H1 (cell line): ENCODE data around the gene CLCN3. TPM values are rescaled to one million over a fixed set of nuclear protein-coding genes. Genes with fewer than 3 reads are reported as not detected.

Experiments
- CTCF ChIA-PET: fragments of 300-600 bp; sonication (Branson Sonifier 250); formaldehyde crosslinking; loops from one replicate; lab custom pipeline; 2021; ENCODE audit not compliant: partially characterized antibody; lab: Charles Lee
- POLR2A ChIA-PET: fragments of 300-600 bp; sonication (Branson Sonifier 250); formaldehyde crosslinking; loops from one replicate; lab custom pipeline; 2021; ENCODE audit warnings: inconsistent platforms; ENCODE audit not compliant: partially characterized antibody; lab: Charles Lee
- DNase-seq, 2 experiments: peaks; one replicate each; pipeline versions ENCODE4 v3.0.0 to v3.0.0-alpha.2; 2010 to 2022; ENCODE audit warnings: low spot score in 2 of 2, low read depth in 1 of 2, mixed read lengths in 1 of 2
- FAIRE-seq: peaks from 2 replicates; lab custom pipeline; 2011; peaks lifted over from hg19 to GRCh38; lab: Jason Lieb, UNC
- H2AFZ ChIP-seq: 2 replicates; pipeline ENCODE4 v1.8.1; 2012; ENCODE audit warnings: low read length, inconsistent platforms
- H2AK5ac ChIP-seq: 2 replicates; pipeline ENCODE4 v1.6.1; 2013; ENCODE audit warnings: low read depth, low read length
- H2BK120ac ChIP-seq: replicated peaks from 2 replicates; pipeline ENCODE3; 2013; ENCODE audit warnings: low read depth, low read length, inconsistent platforms
- H2BK12ac ChIP-seq: 2 replicates; pipeline ENCODE4 v1.6.1; 2013; ENCODE audit warnings: low read depth, low read length
- H2BK15ac ChIP-seq: 2 replicates; pipeline ENCODE4 v1.6.1; 2013; ENCODE audit warnings: low read length
- H2BK20ac ChIP-seq: 2 replicates; pipeline ENCODE4 v1.6.1; 2013; ENCODE audit warnings: low read length
- H2BK5ac ChIP-seq: 2 replicates; pipeline ENCODE4 v1.6.1; 2013; ENCODE audit warnings: low read depth, low read length
- H3K14ac ChIP-seq: 2 replicates; pipeline ENCODE4 v1.6.1; 2013; ENCODE audit warnings: inconsistent platforms; ENCODE audit not compliant: insufficient read length
- H3K18ac ChIP-seq: 2 replicates; pipeline ENCODE4 v1.6.1; 2013; ENCODE audit warnings: low read length; ENCODE audit errors: extremely low read depth
- H3K23ac ChIP-seq: 2 replicates; pipeline ENCODE4 v1.6.1; 2013; ENCODE audit warnings: inconsistent platforms; ENCODE audit not compliant: insufficient read length
- H3K23me2 ChIP-seq: 2 replicates; pipeline ENCODE4 v1.6.1; 2013; ENCODE audit warnings: low read depth, low read length
- H3K27ac ChIP-seq: 2 replicates; pipeline ENCODE4 v1.6.1; 2011; ENCODE audit warnings: low read depth, low read length, inconsistent platforms
- H3K27me3 ChIP-seq, 4 experiments: replicated peaks in 1 of 4; 1 replicate in 1 of 4; 2 replicates in 3 of 4; pipeline versions ENCODE4 v1.6.1 to v1.8.1; 2011 to 2013; ENCODE audit warnings: low read length in 3 of 4, mild to moderate bottlenecking in 3 of 4, inconsistent platforms in 2 of 4, mixed read lengths in 2 of 4, moderate library complexity in 1 of 4; ENCODE audit not compliant: control insufficient read depth in 3 of 4, insufficient read depth in 3 of 4; ENCODE audit errors: extremely low read depth in 1 of 4
- H3K36me3 ChIP-seq, 4 experiments: 2 replicates each; pipeline versions ENCODE4 v1.6.1 to v1.8.1; 2011 to 2013; ENCODE audit warnings: mild to moderate bottlenecking in 4 of 4, low read length in 3 of 4, moderate library complexity in 2 of 4, control low read depth in 1 of 4, inconsistent platforms in 1 of 4; ENCODE audit not compliant: insufficient read depth in 4 of 4, control insufficient read depth in 2 of 4
- H3K4ac ChIP-seq: replicated peaks from 2 replicates; pipeline ENCODE3; 2013; ENCODE audit warnings: low read length, low read depth, mixed read lengths, inconsistent platforms; ENCODE audit not compliant: insufficient read length
- H3K4me1 ChIP-seq, 4 experiments: replicated peaks in 1 of 4; 1 replicate in 1 of 4; 2 replicates in 3 of 4; pipeline versions ENCODE4 v1.6.1 to v1.8.1; 2011 to 2013; ENCODE audit warnings: low read length in 3 of 4, inconsistent platforms in 2 of 4, mixed read lengths in 1 of 4; ENCODE audit not compliant: insufficient read depth in 4 of 4, control insufficient read depth in 3 of 4
- H3K4me2 ChIP-seq, 2 experiments: 2 replicates each; pipeline versions ENCODE4 v1.6.1 to v1.8.1; 2011 to 2013; ENCODE audit warnings: low read depth in 2 of 2, low read length in 2 of 2, control low read depth in 1 of 2, inconsistent platforms in 1 of 2, mild to moderate bottlenecking in 1 of 2; ENCODE audit not compliant: insufficient read depth in 1 of 2
- H3K4me3 ChIP-seq, 4 experiments: fragments of 200-600, 300-600 bp in 1 of 4; sonication (generic), shearing (Covaris generic), sonication (Bioruptor Twin) in 1 of 4; 2 replicates each; pipeline versions ENCODE4 v1.5.1 to v1.8.1; 2011 to 2016; ENCODE audit warnings: low read length in 4 of 4, low read depth in 3 of 4, control low read depth in 2 of 4, inconsistent platforms in 2 of 4, mild to moderate bottlenecking in 2 of 4, mixed read lengths in 1 of 4, moderate library complexity in 1 of 4; ENCODE audit not compliant: insufficient read depth in 2 of 4; ENCODE audit errors: extremely low read depth in 1 of 4
- H3K56ac ChIP-seq: replicated peaks from 2 replicates; pipeline ENCODE3; 2013; ENCODE audit warnings: low read depth, mild to moderate bottlenecking, mixed read lengths, low read length, inconsistent platforms; ENCODE audit not compliant: insufficient read length
- H3K79me1 ChIP-seq: 2 replicates; pipeline ENCODE4 v1.6.1; 2013; ENCODE audit warnings: low read depth, low read length, control low read depth
- H3K79me2 ChIP-seq, 2 experiments: 2 replicates each; pipeline versions ENCODE4 v1.6.1 to v1.8.1; 2012 to 2013; ENCODE audit warnings: low read length in 2 of 2, mild to moderate bottlenecking in 2 of 2, inconsistent platforms in 1 of 2; ENCODE audit not compliant: insufficient read depth in 2 of 2, control insufficient read depth in 1 of 2
- H3K9ac ChIP-seq, 4 experiments: replicated peaks in 1 of 4; 1 replicate in 1 of 4; 2 replicates in 3 of 4; pipeline versions ENCODE4 v1.6.1 to v1.8.1; 2011 to 2013; ENCODE audit warnings: low read depth in 3 of 4, low read length in 3 of 4, control low read depth in 2 of 4, mild to moderate bottlenecking in 2 of 4, moderate library complexity in 2 of 4, inconsistent platforms in 1 of 4; ENCODE audit errors: extremely low read depth in 1 of 4
- H3K9me3 ChIP-seq, 2 experiments: 2 replicates each; pipeline versions ENCODE4 v1.6.1 to v1.8.1; 2012 to 2013; ENCODE audit warnings: mild to moderate bottlenecking in 2 of 2, moderate library complexity in 2 of 2, control low read depth in 1 of 2, inconsistent platforms in 1 of 2, low read depth in 1 of 2, low read length in 1 of 2, mixed read lengths in 1 of 2; ENCODE audit not compliant: insufficient read depth in 2 of 2
- H4K20me1 ChIP-seq, 2 experiments: replicated peaks in 1 of 2; 2 replicates each; pipeline versions ENCODE3 to v1.8.1; 2011 to 2013; ENCODE audit warnings: inconsistent platforms in 2 of 2, low read length in 2 of 2, mild to moderate bottlenecking in 1 of 2; ENCODE audit not compliant: insufficient read depth in 2 of 2, control insufficient read depth in 1 of 2
- H4K5ac ChIP-seq: 2 replicates; pipeline ENCODE4 v1.6.1; 2013; ENCODE audit warnings: low read length, low read depth, mixed read lengths, inconsistent platforms; ENCODE audit not compliant: insufficient read length
- H4K8ac ChIP-seq: 2 replicates; pipeline ENCODE4 v1.8.0; 2013; ENCODE audit warnings: mild to moderate bottlenecking, moderate library complexity, low read length, inconsistent platforms; ENCODE audit not compliant: insufficient read depth; ENCODE audit errors: extremely low read depth
- H4K91ac ChIP-seq: replicated peaks from 2 replicates; pipeline ENCODE3; 2013; ENCODE audit warnings: low read length, mixed read lengths, inconsistent platforms; ENCODE audit not compliant: insufficient read length
- ATF3 ChIP-seq: IDR thresholded peaks from 2 replicates; pipeline ENCODE4 v1.6.1; 2011; ENCODE audit warnings: low read depth, mild to moderate bottlenecking, low read length; ENCODE audit not compliant: insufficient read depth
- EGR1 ChIP-seq: IDR thresholded peaks from 2 replicates; pipeline ENCODE4 v1.6.1; 2011; ENCODE audit warnings: low read depth, low read length, borderline replicate concordance
- EP300 ChIP-seq, 2 experiments: IDR thresholded peaks; 1 replicate in 1 of 2; 2 replicates in 1 of 2; pipeline ENCODE4 v1.6.1; 2011 to 2012; ENCODE audit warnings: low read depth in 2 of 2, low read length in 2 of 2, mild to moderate bottlenecking in 2 of 2, borderline replicate concordance in 1 of 2, inconsistent platforms in 1 of 2, moderate library complexity in 1 of 2
- EZH2 ChIP-seq: fragments of 200-600 bp; sonication (generic); IDR thresholded peaks from 2 replicates; pipeline ENCODE4 v1.7.1; 2012; ENCODE audit warnings: low read depth, mild to moderate bottlenecking, moderate library complexity, low read length, inconsistent platforms; ENCODE audit not compliant: severe bottlenecking
- GTF2F1 ChIP-seq: IDR thresholded peaks from 2 replicates; pipeline ENCODE4 v1.6.1; 2012; ENCODE audit warnings: low read depth, low read length, improper control_type of control experiment, borderline replicate concordance
- NRF1 ChIP-seq: IDR thresholded peaks from 2 replicates; pipeline ENCODE4 v1.6.1; 2011; ENCODE audit warnings: mild to moderate bottlenecking, low read depth, low read length, improper control_type of control experiment
- RFX5 ChIP-seq: IDR thresholded peaks from 2 replicates; pipeline ENCODE4 v1.6.1; 2011; ENCODE audit warnings: low read depth, low read length, improper control_type of control experiment, borderline replicate concordance
- TCF12 ChIP-seq: IDR thresholded peaks from 2 replicates; pipeline ENCODE4 v1.6.1; 2011; ENCODE audit warnings: low read depth, mild to moderate bottlenecking, low read length
- ZNF274 ChIP-seq: IDR thresholded peaks from 2 replicates; pipeline ENCODE4 v1.7.0; 2012; ENCODE audit warnings: low read length, borderline replicate concordance; ENCODE audit errors: extremely low read depth
- WGBS, 2 experiments: shearing (Covaris generic) in 1 of 2; methylation state at CpG; one replicate each; pipeline versions ENCODE4 v1.1.6 to v1.1.7; 2013 to 2015; ENCODE audit warnings: low lambda C conversion rate in 2 of 2, mixed read lengths in 2 of 2, inconsistent platforms in 1 of 2, low coverage in 1 of 2, missing lambda C conversion rate in 1 of 2; ENCODE audit not compliant: insufficient replicate concordance in 2 of 2, insufficient coverage in 1 of 2, insufficient read length in 1 of 2; ENCODE audit errors: extremely low coverage in 1 of 2, missing lambda C conversion rate in 1 of 2; 5-methylcytosine and 5-hydroxymethylcytosine counted together
- polyA plus RNA-seq, 7 experiments: library from polyadenylated mRNA; depleted of rRNA in 3 of 7; stranded (reverse) in 5 of 7; unstranded in 2 of 7; fragments of >200 nt in 5 of 7; fragments of 200-250 nt in 2 of 7; gene quantifications; 1 replicate in 5 of 7; 2 replicates in 1 of 7; 4 replicates in 1 of 7; pipeline versions ENCODE4 v1.2.1 to v1.2.3, GENCODE V29; 2011 to 2013; ENCODE audit warnings: missing spikeins in 2 of 7, mixed read lengths in 2 of 7
- total RNA-seq: library from RNA; stranded (reverse); fragmentation: NEBNext Ultra II Directional; extraction: Animal tissue kit (Norgen Biotek cat#: 25700); gene quantifications from 2 replicates; pipeline ENCODE4 v1.2.1, GENCODE V29; 2021

CLCN3 gene
- total and polyA plus RNA-seq, 2 of the 8 experiments (the other 6 are each of a cell fraction or from before 2014, with no cell fraction given): 8.8 to 32.8 TPM

GRCh38 chr4:169628579-169628978, 8.2 kb downstream of the CLCN3 start:
- H3K36me3 ChIP-seq: no peaks in the 10 kb centered on the region
- DNase-seq: no peak
- no peak overlapping the region for H4K5ac ChIP-seq
- H4K20me1 ChIP-seq: peaks cover 0 to 2% of the 10 kb centered on the region in 2 experiments
- POLR2A ChIA-PET: no interaction called here
- H3K4me2 ChIP-seq: no peak overlapping the region
- H3K79me2 ChIP-seq: peaks cover 7 to 77% of the 10 kb centered on the region in 2 experiments; a peak in 3 of 4 replicates
- H3K27ac ChIP-seq: no peak overlapping the region
- no peak overlapping the region for H2AK5ac ChIP-seq
- CTCF ChIA-PET: interaction anchor here (0.8 kb wide), 1 partner anchor 13 kb away, joined by 4 read pairs; no protein-coding TSS in a partner anchor
- no peaks in the 10 kb centered on the region for H3K23me2 ChIP-seq
- no peak overlapping the region for H2BK5ac ChIP-seq
- no peak overlapping the region for H2BK12ac ChIP-seq
- H3K4me3 ChIP-seq: no peak overlapping the region
- H4K8ac ChIP-seq: no peak overlapping the region
- H3K23ac ChIP-seq: no peak overlapping the region
- H3K9me3 ChIP-seq: no peaks in the 10 kb centered on the region
- 94% methylated on average over 2 of the region's 2 CpGs; no CpG with 5 or more reads in 1 of the 2 experiments for WGBS, 2 experiments
- H2BK120ac ChIP-seq: no peak overlapping the region
- H4K91ac ChIP-seq: no peak overlapping the region
- no peak overlapping the region for H3K14ac ChIP-seq
- H3K18ac ChIP-seq: no peak overlapping the region
- no peak for FAIRE-seq
- H2BK20ac ChIP-seq: no peak overlapping the region
- H3K9ac ChIP-seq: no peak overlapping the region
- no peak overlapping the region for H3K56ac ChIP-seq
- no peak overlapping the region for H2AFZ ChIP-seq
- H3K4me1 ChIP-seq: no peaks in the 10 kb centered on the region
- H3K4ac ChIP-seq: no peak overlapping the region
- no peak overlapping the region for H2BK15ac ChIP-seq
- no peaks in the 10 kb centered on the region; the same call in 1 of the 2 replicates for H3K79me1 ChIP-seq
- H3K27me3 ChIP-seq: no peaks in the 10 kb centered on the region
- no peak for TF ChIP-seq GTF2F1
- TF ChIP-seq TCF12: no peak
- no peak for TF ChIP-seq EP300 (IDR thresholded peaks at IDR 0.05; ENCODE audit: borderline replicate concordance in 1 of 2, low read depth in 2 of 2, low read length in 2 of 2)
- no peak for TF ChIP-seq ATF3
- no peak for TF ChIP-seq RFX5
- no peak for TF ChIP-seq EGR1
- TF ChIP-seq NRF1: no peak
- TF ChIP-seq EZH2: no peak
- TF ChIP-seq ZNF274: no peak
